ENCODE results near the gene ZNF526.

- no peak for TF ChIP-seq HNRNPK (IDR thresholded peaks at IDR 0.05; ENCODE audit: low read depth, low read length, poor library complexity, severe bottlenecking)
- no peak for TF ChIP-seq SMARCE1 (IDR thresholded peaks at IDR 0.05)
- no peak for TF ChIP-seq MAFK (IDR thresholded peaks at IDR 0.05; ENCODE audit: low read length)
- TF ChIP-seq, protein P1, sequence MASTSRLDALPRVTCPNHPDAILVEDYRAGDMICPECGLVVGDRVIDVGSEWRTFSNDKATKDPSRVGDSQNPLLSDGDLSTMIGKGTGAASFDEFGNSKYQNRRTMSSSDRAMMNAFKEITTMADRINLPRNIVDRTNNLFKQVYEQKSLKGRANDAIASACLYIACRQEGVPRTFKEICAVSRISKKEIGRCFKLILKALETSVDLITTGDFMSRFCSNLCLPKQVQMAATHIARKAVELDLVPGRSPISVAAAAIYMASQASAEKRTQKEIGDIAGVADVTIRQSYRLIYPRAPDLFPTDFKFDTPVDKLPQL (IDR thresholded peaks at IDR 0.05; ENCODE audit: extremely low read depth, insufficient read length), result no peak
- peak; percentile 67 to 76 (median 74) for TF ChIP-seq CTCF (IDR thresholded peaks at IDR 0.05 in 2 of 3, conservative IDR thresholded peaks at IDR 0.05 in 1 of 3; ENCODE audit: insufficient read depth in 2 of 3, low read depth in 1 of 3, low read length in 3 of 3)
- no peak for TF ChIP-seq NR2C2 (CRISPR knock-in tag; IDR thresholded peaks at IDR 0.05)
- TF ChIP-seq NR2C2 (tag; IDR thresholded peaks at IDR 0.05), result no peak
- TF ChIP-seq CEBPB (tag; IDR thresholded peaks at IDR 0.05), result no peak
- TF ChIP-seq RBFOX2 (IDR thresholded peaks at IDR 0.05; ENCODE audit: low read depth, low read length), result no peak
These were observed 26.2 kb downstream of the ZNF526 start for GRCh38 chr19:42246143-42246921.

All from K562 (cell line).